Left renal cortex interstitium (tissue), 4 donors: ENCODE results near the gene ST3GAL5. TPM values are rescaled to one million over a fixed set of nuclear protein-coding genes. Genes with fewer than 3 reads are reported as not detected.

Source experiments
- DNase-seq, 4 donors: peaks; one replicate each; pipeline ENCODE4 v3.0.0-alpha.2; 2013; ENCODE audit warnings: low read depth in 4 of 4, low spot score in 2 of 4, missing footprints in 1 of 4
- polyA plus RNA-seq, 4 donors: library from polyadenylated mRNA; unstranded; fragments of 120-200 nt; gene quantifications; one replicate each; pipeline ENCODE4 v1.2.1, GENCODE V29; 2013; ENCODE audit not compliant: insufficient read length in 4 of 4

ST3GAL5 gene
- polyA plus RNA-seq, 4 donors, result 9.5 to 12.6 (median 12.3) TPM

DNA sequence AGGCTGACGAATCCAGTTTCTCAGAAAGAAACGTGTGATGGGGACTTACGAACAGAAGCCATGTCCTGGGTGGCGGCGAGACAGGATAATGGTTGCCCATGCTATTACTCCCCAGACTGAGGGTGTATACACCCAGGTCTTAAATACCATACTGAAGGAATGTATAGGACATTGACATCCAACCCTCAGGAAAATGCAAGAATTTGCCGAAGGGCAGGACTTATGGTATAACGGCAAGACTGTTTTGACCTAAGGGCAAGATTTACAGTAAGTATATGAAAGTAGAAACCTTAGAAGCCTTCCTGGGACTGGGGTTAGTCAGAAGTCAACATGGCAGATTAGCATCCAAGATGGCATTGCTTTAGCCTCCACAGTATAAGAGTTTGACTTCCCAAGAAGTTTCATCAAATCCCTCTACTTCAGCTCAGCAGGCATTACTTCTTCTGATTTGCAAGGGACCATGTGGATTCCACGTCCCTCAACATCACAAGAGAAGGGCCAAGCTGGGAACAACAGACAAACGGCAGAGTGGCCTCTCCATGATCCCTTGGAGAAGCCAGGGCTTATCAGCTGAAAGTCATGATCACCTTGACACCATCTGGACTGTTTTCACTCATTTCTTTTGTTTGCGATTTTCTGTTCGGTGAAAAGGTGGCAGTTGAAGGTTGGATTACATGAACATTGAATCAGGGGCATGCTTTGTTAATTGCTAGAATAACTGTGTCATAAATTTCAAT, 21.1 kb downstream of the ST3GAL5 start:
- DNase-seq, result no peak

DNA sequence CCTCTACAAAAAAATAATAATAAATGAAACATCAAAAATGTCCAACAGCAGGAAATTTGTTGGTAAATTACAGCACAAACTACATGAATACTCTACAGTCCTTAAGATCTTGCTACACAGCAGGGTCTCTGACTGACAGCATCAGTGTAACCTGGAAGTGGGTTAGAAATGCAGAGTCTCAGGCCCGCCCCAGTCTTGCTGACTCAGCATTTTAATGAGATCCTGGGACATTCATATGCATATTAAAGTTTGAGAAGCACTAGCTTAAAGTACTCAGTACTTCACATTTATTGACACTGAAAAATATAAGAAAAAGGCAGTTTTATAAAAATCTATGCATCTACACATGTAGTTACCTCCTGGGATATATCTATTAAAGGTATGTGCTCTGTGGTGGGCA, 21.7 kb downstream of the ST3GAL5 start:
- no peak for DNase-seq

DNA sequence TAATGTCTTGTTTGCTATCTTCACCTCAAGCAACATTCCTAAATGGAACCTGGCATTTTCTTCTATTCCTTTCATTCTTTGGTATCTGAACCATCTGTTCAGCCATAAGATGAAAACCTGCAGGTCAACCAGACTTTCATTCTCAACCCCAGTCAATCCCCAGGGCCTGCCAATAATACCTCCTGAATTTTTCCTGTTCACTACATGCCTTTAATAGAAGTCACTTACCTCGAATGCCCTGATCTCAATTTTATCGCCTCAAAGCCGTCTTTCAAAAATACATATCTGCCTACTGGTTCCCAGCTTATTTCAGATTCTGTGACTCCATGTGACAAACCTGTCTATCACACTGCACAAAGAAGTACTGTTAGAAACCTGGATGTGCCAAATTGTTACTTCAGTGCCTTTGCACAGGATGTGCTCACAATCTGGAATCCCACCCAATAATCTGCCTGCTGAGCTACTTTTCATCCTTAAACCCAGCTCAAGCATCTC, 22.6 kb downstream of the ST3GAL5 start:
- no peak for DNase-seq

DNA sequence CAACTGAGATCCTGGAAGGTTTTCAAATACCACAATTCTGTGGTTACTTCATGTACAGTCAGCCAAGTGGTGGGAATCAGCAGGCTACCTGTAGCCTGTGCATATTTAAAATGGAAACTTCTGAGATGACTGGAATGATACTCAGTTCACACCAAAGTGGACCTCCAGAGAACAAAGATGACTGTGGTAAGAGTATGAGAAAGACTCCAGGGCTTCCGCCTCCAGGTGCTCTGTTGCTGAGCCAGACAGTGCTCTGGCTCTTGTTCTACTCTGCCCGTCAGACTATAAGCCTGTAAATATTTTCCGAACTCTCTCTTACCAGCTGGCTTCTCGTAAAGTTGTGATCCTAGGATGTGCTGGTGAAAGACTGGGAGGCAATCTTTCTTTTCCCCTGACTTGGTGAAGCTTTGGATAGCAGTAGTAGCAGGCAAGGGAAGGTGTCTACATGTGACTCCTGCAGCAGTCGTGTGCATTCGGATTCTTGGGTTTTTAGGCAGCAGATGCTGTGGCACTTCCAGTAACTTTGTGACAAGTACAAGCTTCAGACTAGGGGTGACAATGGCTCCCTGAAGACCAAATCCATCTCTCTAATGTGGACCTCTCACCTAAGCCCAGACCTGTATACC, 23.1 kb downstream of the ST3GAL5 start:
- DNase-seq, result no peak

DNA sequence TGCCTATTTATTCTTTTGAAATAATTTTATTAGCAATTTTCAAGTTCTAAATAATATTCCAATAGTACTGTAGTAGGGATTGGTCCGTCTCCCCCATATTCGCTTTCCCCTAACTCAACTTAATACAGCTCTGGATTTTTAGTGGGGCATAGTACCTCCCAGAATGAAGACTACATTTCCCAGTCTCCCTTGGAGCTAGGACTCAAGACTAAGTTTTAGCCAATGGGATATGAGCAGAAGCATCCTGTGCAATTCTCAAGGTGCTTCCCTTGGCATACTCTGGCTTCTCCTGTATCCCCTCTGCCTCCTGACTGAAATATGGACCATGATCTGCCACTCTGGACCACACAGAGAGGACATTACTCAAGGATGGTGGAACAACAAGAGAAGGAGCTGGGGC, 24.1 kb downstream of the ST3GAL5 start:
- DNase-seq, result no peak

DNA sequence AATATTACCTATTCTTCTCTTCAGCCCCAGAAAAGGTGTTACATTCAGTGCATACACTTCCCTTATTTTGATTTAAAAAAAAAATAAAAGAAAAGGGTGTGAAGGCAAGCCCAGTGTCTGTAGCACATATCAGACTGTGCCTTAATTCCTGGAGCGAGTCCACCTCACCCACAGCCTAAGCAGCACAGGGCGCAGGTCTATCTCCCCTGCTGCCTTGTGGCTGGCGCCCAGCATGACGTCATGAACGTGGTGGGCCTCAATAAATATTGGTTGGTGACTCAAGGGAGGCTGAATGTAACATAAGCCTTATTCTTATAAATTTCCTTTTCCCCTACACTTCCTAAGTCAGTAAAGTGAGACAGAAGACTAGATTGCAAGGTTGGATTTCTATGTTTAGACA, 26.4 kb downstream of the ST3GAL5 start:
- DNase-seq, result no peak

DNA sequence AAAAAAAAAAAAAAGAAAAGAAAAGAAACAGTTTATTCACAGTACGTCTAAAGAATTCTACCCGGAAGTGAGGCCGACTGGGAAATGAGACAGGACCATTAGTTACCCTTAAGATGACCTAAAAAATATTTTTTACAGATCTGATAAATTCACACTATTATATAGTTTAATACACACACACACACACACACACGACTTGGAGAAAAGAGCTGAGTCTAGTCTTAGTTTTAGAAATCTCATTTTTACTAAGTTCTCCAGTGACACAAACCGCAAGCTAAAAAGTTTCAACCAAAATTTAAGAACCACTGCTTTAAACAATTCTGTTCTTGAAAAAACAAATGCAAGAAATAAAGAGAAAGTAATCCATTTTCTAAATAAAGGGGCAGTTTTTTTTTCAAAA, 27.1 kb downstream of the ST3GAL5 start:
- no peak for DNase-seq

DNA sequence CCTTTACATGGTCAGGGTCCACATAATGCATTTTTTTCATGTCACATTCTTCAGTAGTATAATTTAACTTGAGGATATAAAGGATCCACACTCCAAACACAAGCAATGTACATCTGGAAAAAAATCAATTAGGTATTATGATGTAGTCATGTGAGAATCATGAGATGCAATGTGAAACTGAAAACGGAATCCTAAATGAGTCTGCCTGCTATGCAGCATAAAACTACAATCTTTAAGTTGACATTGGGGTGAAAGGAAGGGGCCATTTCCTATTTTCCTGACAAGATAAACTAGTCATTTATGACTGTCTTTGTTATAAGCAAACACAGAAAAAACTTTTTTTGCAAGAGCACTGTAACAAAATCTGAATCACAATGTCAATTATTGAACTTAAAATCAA, 27.6 kb downstream of the ST3GAL5 start:
- DNase-seq, result no peak

DNA sequence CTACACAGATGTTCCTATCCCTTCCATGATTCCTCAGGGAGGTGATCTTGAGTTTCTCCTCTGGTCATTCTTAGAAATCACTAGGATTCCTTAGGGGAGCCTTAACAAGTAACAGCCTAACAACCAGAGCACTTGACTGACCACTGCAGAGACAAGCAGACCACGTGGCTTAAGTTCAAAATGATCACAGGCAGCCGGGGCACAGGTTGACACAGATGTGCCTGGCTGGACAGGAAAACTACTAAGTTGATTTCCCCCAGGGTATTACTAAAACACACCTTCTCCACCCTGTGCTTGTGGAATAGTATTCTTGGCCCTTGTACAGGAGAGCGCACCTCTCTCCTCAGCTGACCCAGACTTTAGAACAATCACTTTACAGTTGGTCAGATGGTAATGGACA, 29.9 kb downstream of the ST3GAL5 start:
- no peak for DNase-seq

DNA sequence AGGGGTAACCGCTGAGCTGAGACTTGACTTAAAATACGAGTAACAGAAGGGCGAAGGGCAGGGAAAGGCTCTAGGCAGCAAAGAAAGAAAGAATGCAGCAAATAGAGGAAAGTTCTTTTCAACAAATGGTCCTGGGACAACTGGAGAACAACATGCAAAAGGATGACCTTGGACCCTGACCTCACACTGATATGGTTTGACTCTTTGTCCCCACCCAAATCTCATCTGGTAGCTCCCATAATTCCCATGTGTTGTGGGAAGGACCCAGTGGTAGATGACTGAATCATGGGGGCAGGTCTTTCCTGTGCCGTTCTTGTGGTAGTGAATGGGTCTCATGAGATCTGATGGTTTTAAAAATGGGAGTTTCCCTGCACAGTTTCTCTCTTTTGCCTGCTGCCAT, 33.9 kb downstream of the ST3GAL5 start:
- no peak for DNase-seq

DNA sequence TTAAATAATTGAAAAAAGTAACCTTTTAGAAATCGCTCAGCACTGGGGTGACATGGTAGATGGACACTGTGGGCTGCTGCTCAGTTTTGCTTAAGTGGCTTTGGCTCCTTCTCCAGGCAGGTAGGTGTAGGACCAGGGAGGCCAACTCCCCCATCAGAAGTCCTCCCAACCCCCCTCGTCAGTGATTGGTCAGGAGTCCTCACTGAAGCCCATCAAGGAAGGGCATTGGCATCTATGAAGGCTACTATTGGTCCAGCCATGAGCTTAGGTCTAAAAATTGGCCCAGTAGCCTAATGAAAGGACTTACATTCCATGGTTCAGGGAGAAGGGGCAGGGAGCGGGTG, 34.7 kb downstream of the ST3GAL5 start:
- no peak for DNase-seq

DNA sequence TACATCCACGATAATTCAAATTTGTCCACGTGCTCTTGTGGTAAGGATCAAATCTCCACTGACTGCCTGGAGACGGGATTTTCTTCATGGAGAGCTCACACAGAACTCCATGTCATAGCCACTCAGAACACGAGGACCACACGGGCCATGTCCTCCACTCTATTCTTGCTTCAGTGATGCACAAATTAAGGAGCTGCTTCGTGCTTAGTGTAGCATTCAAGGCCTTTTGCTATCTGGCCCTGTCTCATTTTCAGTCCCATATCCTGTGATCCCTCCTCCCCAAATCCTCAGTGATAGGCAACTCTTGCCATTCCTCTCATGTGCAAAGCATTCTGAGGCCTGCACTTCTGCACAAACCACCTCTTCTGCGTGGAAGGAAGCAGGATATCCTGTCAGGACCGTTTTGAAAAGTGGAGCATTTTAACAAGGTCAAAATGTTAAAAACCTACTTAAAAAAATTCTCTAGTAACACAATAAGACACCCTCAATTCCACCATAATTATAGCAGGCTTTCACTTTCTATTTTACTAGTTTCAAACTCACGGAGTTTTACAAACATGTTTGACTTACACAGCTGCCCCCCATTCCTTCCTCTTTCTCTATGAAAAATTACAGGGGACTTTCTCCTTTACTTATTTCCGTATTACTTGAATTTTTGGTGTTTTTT, 35.2 kb downstream of the ST3GAL5 start:
- DNase-seq, result no peak

DNA sequence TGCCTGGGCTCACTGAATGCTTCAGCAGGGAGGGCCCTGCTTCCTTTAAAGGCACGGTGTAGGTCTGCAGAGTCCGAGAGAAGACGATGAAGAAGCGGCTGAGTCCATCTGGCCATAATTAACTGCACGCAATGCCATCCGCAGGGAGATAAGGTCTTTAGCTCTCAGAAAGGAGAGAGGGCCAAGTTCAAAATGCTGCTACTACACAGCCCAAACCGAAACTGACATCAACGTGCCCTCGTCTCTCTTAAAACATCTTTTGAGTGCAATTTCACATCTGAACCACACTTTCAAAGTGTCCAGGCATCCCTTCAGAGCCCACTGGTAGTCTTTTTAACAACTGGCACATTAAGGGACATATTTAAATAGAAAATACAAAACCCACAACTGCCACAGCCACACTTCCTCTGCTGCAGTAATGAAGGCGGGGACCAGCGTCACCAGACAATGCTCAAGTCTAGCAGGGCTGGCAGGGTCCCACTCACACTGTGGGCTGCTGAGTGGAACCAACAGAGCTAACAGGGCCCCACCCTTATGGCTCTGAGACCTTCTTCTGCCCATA, 35.8 kb downstream of the ST3GAL5 start:
- no peak for DNase-seq

DNA sequence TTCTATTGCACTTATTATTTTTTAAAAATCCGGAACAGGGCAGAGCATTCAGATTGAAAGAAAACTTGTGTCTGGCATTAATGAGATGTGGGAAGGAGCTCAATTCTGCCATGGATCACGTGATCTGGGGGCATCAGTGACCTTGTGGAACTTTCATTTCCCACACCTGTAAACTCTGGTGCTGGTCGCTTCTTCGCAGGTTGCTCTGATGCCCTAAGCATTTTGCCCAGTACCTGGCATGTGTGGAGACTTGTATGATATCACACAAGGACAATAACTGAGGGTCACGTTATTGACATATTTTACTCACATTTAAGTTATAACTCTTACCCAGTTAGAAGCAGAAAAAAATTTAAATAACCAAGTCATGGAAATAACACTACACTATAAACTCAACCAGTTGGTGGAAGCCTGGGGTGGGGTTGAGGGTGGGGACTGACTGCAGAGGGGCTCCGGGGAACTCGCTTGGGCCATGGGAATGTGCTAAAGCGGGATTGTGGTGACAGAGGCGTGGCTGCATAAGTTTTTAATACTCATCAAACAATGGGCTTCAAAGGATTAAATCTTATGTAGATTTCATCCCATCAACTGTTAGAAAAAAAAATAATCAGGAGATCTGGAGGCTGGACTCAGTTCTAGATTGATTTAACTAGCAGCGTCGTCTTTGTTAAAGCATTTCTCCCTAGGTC, 36.5 kb downstream of the ST3GAL5 start:
- no peak for DNase-seq

DNA sequence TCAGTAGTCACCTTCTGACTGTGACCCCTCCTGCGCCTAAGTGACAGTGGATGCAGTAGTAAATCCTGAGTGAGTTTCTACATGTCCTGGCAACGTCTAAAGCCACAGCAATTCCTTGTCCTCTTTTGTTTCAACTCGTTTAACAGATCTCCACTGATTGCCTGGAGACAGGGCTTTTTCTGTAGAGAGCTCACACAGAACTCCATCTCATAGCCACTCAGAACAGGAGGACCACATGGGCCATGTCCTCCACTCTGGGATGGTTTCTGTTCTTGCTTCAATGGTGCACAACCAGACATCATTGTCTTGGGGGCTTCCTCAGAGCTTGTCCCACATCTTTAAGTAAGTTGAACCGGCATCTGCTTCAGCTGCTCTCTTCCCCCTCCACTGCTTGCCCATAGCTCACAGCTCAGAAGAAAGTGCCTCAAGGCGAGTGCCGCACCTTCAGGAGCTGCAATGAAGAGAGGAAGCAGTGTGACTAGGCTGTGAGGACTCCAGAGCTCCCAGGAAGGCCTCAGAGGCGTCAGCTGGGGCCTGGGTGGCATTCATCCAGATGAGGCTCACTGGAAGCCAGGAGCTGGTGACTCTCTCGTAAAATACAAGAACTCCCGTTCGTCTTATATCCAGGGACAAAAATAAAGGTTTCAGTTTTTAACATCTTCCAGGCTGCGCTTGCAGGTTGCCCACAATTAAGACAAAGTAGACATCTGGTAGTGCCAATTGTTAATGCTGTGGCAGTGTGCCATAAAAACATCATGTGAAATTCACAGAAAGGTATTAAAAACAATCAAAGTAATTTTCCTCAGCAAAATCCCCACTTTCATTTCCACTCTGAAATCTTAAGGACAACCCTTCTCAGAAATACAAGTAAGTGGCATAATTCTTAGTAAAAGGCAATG, 37.3 kb downstream of the ST3GAL5 start:
- DNase-seq, result no peak

DNA sequence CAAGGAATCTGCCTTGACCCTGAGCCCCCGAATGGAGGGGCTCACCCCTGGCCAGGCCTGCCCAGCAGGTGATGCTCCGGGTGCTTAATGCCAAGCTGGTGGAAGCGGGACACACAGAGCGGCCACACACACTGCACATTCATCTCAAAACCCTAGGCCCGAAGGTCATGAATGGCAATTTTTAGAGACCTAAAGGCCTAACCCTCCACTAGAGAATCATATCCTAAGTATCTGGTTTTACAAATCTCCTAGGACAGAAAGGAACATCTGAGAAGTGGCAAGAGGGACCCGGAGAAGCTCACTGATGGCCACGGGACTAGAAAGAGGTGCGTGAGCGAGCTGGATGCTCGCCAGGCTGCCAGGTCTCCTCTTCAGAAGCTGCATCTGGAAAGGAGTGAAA, 38.3 kb downstream of the ST3GAL5 start:
- no peak for DNase-seq

DNA sequence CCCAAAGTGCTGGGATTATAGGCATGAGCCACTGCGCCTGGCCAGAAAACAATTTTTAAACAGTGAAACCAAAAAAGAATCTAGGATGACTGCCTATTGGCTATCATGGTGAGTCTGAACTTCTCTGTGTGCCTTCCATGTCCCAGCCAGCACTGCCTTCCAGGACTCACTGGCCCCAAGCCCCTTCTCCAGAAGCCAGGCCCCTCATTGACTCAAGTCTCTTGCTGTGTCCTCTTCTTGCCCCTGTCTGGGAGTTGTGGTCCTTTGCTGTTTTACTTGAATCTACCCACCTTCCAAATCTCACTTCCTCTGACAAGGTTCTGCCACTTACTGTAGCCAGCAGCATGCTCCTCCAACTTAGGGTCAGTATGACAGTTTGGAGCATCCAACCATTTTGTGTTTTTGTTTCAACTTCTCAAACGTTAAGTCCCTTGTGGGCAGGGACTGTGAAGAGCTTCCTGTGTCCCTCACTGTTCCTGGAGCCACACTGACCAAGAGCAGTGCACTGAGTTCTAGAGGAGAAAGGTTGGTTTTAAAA, 41.7 kb downstream of the ST3GAL5 start:
- DNase-seq, result no peak

DNA sequence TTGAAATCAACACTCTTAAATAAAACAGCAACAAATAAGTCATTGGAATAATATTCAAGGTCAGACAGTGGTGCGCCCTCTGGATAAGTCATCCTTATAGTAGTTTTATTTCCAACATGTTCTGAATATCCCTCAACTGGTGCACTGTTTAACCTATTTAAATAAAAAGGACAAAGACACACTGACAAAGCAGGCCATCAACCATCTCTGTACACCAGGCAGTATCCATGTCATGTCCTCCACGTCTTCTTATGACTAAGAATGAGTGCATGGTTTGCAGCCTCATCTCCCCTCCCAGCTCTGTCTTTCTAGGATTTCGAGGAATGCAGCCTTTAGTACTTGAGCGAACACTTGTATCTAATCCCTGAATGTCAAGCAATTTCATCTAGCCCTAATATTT, 42.4 kb downstream of the ST3GAL5 start:
- DNase-seq, result no peak

DNA sequence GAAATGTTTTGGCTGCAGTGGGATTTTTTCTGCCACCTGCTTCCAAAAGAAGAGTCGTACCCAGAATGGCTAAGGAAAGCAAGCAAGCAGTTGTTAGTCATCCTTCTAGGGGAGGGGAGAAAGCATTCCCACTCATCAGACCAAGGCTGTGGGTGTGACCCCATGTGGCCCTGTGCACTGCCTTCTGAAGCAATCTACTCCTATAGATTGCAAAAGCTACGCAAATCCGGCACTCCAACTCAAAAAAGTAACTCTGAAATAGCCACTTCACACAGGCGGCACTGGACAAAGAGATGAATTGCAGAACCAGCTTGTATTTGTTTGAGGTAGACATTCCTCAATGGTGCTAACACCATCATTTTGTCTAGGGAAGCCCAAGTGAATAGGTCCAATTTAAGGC, 44.3 kb downstream of the ST3GAL5 start:
- no peak for DNase-seq

DNA sequence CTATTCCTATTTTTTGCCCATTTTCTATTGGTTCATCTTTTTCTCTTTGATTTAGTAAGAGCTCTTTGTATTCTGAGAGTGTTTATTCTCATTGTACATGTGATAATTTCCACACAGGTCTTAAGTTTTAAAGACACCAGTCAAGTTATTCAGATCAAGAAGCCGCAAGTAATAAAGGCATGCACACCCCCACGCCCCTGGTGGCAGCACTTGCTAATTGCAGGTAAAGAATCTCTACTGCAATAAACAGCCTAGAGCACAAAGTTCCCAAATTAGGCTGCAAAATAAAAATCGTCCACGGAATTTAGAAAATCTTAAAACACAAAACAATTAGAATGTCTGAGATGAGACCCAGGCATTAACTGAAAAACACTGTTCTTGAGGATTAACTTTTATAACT, 45.2 kb downstream of the ST3GAL5 start:
- no peak for DNase-seq
